A172 (cell line): Measurements from ENCODE around the gene NXPH2. TPM values are rescaled to one million over a fixed set of nuclear protein-coding genes. Genes with fewer than 3 reads are reported as not detected.
A peak's percentile ranks its signal among the peaks of the same experiment; 100 is the strongest.

Source experiments
- DNase-seq: peaks from one replicate; pipeline ENCODE4 v3.0.0-alpha.2; 2015; ENCODE audit warnings: low spot score
- total RNA-seq: library from RNA; depleted of rRNA; stranded (reverse); fragments of >200 nt; shearing (Covaris generic); gene quantifications from 2 replicates; pipeline ENCODE4 v1.2.3, GENCODE V29; 2014; rRNA removed

Gene NXPH2
- total RNA-seq: 34.5 and 42.2 TPM in 2 replicates

DNA sequence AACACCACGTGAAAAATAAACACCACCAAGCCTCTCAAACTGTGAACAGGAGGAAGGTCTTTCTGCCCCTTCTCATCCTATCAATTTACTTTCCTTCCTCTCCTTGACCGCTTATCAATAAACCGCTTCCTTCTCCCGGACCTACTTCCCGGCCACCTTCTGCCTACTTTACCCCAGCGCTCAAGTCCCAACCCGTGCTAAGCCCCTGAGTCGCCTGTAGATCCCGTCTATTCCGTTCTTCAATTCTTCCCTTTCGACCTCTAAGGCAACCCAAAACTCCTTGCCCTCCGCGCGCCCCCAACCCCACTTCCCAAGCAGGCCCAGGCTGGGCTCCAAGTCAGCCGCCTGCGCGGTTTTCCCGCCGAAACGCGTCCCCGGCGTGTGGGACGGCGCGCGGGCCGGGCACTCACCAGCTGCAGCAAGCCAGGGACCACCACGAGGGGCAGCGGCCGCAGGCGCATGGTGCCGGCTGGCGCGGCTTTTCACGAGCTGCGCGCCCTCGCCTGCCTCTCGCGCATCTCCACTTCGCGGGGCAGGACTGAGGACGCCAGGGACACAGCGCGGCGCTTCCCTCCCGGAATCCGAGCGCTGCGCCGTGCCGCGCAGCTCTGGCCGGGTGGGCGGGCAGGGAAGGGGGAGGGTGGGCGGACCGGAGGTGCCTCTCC lies at the start of gene NXPH2:
Gene NXPH2 (minus strand): TSS at position 610 of the 665 bp plus-strand sequence. CDS start 149 bp downstream, at position 461.
- DNase-seq: peak; percentile 29

DNA sequence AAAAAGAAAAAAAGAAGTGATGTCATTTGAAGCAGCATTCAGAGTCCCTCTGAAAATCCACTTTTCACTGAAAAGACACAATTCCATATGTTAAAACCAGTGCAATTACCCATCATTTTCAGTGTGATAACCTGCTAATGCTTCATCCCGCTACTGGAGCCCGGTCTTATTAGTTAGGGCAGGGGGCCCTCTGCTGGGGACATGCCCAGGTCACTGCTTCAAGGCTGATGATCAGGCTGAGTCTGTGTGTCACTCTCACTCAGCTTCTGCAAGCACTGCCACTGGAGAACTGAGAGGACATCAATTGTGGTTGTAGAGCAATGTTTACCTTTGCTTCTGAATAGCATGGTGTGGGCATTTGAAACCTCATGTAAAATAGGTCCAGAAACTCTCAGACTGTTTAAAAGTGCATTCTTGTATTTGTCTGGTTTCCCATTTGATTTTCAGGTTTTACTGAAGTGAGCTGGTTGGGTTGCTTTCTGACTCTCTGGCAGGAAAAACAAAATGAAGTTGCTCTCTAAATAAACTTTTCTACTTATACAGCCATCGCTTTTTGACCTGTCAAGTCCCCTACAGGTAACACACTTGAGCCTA lies 49.2 kb upstream of the NXPH2 start:
- peak; percentile 46 for DNase-seq

DNA sequence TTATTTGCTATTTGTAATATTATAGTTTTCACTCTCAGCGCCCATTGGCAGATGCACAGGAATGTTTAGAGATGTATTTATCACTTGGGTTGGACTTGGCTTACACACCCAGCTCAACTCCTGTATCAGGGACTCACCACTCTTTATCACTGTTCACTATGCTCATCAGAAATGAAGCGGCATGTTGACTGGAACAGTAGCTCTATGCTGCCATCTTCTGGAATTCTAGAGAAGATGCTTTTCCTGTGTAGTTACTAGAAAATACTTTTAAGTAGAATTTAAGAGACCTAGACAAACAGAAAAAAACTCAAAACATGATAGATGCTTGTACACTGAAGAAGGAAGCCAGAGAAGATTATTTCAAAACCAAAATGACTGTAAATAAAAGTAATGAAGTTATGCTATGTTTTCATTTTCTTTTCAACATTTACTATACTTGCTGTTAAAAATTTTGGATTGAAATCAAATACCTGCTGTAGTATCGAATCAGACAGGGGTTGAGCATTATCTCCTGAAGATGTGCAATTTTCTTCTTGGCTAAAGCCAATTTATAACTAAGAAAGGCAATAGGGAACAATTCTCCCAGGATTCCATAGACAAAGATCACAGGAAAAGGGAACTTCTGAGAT lies 47.4 kb upstream of the NXPH2 start:
- peak; percentile 84 for DNase-seq

DNA sequence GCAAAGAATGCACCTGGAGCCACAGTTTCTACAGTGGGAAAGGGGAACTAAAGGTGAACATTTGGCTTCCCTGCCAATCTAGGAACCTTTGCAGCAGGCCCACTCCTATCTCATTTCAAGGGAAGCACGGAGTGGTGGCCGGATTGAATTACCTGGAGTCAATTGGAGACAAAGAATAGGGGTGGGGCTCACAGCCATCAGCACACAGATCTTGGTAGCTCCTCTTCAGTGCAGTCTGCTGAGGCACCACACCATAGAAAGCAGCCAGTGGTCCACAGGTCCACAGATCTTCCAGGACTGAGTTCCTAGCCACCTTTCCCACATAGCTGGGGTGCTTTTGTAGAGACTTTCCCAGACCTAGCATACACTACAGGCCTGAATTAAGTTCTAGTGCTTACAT lies 43.5 kb upstream of the NXPH2 start:
- DNase-seq: no peak

DNA sequence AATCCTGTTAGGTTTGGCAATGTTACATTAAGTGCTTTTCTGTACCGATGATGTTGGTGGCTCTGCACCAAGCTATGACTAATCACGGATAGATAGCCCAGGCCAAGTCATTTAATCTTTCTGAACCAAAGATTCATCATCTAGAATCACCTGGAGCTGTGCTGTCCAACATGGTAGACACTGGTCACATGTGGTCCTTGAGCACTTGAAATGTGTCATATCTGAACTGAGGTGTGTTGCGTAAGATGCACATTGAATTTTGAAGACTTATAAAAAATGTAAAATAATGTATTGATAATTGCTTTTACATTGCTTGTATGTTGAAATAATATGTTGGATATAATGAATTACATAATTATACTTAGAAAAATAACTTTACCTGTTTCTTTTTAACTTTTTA lies 39.8 kb upstream of the NXPH2 start:
- DNase-seq: no peak

DNA sequence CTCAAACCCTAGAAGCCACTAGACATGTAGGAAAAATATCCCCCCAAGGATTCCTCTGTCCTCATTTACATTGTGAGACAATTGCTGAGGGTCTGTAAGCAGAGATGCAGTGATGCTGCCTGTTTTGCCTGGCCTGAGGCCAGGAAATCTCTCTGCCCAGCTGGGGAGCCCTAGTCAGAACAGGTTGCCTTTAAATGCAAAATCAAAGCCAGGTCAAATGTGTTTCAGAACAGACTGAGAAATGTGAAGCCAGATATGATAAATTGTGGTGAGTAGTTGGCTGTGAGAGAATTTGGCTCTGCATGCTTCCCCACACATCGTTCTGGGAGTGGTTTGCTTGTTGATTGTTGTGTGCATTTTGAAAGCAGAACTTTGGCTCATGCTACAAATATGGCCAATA lies 38.4 kb upstream of the NXPH2 start:
- DNase-seq: no peak

DNA sequence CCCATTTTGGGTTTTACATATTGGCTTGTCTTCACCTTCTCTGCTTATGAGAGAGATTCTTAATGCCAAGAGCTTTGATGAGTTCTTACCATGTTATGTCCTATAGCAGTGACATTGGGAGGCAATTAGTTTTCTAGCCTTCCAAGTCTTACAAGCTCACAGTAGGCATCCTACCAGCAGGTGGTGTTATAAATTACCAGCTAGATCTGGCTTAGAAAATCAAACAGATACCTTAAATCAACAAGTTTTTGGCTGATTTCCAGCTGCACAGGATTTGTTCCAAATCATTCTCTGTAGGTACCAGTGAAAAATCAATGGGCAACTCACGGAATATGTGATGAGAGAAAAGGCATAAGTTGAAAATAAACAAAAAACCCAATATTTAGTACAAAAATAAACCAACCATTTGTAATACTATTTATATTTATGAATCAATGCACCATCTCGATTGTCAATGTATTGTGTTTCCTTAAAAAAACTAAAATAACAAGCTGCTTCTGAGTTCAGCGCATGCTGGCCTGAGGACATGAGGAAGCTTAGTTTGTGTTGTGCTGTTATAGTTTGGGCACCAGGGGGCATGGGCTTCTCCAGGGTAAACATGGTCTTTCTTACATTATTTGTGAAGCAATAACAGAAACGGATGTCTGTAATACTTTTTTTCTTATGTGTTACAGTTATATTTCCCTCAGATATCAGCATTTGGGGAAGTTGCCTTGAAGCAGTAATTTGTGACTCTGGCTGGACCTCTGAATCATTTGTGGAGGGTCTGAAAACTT lies 34.1 kb upstream of the NXPH2 start:
- DNase-seq: no peak

DNA sequence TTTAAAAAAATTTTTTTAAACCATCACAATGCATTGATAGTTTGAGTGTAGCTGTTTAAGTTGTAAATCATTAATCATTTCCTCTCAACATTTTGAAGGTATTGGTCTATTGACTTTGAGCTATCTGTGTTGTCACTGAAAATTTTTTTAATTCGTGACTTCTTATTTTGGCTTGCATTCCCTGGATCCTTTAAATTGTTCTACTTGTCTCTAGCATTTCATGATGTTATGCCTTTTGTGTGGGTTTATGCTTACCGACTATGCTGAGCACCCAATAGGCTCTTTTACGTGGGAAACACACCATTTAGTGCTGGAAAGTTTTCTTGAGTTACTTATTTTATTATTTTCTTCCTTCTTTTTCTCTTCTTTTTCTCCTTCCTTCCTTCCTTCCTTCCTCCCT lies 31.2 kb upstream of the NXPH2 start:
- DNase-seq: no peak

DNA sequence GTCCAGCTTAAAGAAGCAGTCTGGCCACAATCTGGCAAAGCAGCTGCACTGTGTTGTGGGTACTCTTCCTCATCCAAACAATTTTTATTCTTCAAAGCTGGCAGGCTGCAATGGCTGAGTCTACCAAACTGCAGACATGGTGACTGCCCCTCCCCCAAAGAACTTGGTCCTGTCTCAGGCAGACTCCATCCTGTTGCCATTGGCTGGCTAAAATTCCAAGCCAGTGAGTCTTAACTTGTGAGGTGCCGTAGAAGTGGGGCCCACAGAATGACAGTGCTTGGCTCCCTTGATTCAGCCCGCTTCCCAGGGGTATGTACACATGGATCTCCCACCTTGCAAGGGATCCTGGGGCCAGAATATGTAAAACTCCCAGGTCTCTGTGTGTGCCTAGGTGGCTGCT lies 14.5 kb upstream of the NXPH2 start:
- peak; percentile 16 for DNase-seq

DNA sequence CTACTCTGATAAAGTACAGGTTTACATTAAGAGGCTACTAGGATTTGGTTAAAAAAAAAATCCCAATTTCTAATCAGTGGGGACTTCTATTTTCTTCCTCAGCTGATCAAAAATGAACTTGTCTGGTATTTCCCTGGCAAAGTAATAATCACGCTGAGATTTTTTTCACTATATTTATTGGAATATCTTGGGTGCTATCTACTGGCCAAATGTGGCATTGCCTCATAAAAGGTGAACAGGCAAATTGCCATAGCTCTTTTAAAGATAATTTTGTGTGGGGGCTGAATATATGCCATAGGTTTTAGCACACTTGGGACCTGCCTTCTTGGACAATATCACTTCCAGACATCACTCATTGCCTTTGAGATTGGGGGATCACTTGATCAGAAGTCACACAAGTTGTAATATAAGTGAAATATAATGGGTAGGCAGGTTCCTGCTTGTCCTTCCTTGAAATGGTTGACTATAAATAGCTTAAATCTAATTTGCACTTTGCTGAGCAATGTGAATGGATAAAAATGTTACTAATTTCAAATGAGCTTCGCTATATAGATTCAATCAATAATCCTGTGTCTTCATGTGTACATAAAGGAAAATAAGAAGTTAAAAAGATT lies 7.0 kb upstream of the NXPH2 start:
- peak; percentile 33 for DNase-seq

DNA sequence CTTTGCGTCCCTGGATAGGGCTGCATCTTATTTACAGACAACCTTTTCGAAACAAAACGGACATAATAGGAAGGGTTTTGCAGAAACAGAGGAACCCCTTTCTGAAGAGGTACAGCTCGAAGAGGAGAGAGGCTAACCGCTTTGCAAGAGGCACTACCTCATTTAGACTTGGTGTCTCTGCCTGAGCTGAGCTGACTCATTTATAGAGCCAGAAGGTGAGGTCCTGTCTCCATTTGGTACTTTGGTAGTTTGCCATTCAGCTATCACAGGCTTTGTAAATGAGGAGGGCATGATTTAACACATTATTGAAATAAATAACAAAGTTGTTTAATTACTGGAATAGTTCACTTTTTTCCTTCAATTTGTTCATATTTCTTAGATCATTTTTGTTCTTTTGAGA lies 2.2 kb upstream of the NXPH2 start:
- no peak for DNase-seq

DNA sequence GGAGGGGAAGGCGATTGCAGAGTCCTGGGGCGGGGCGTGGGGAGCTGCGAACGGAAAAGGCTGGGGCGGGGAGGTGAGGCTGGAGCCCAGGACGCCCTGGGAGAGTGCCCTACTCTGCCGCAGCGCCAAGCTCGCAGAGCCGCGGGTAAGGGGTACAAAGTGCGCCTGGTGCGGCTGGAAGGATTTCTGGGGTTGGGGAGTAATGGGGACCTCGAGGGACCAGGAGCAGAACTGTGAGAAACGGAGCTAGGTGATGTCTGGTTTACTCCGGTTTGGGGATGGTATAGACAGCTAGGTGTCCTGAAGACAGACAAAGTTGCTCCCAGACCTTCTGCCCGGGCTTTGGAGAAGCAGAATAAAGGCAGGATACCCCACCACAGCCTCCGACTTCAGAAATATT lies 718 bp upstream of the NXPH2 start:
- DNase-seq: no peak

DNA sequence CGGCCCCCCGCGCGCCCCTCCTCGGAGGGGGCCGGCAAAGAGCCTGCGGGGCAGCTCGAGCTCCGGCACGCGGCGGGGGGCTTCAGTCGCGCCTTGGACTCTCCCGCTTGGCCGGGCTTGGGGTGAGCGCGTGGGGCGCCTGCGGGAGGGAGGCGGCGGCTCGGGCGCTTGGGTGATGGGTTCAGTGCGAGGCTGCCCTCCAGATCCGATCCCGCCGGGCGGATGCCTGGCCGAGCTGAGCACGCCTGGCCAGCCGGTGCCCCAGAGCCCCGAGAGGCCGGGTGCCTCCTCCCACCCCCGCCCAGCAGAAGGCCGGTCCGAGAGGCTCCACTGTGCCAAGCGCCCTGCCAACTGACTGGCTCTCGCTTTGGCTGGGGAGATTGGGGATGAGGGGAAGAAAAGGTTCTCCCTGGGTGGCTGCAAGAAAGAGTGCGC lies 273 bp upstream of the NXPH2 start:
- peak; percentile 31 for DNase-seq

DNA sequence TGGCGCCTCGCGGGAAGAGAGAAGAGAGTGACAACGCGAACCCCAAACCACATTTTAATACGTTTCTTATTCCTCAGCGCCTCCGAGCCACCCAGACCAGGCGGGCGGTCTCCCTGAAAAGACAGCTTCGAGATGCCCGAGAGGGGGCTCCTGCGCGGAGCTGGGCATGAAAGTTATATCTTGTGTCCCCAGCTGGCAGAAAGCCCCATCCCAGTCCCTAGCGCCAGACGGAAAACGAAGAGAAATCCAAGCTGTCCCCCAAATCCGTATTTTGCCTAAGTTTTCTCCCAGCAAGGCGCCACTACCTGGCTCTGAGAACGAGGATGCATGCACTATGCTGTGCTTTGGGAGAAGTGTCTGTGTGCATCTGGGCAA lies 797 bp downstream of the NXPH2 start:
- peak; percentile 40 for DNase-seq

DNA sequence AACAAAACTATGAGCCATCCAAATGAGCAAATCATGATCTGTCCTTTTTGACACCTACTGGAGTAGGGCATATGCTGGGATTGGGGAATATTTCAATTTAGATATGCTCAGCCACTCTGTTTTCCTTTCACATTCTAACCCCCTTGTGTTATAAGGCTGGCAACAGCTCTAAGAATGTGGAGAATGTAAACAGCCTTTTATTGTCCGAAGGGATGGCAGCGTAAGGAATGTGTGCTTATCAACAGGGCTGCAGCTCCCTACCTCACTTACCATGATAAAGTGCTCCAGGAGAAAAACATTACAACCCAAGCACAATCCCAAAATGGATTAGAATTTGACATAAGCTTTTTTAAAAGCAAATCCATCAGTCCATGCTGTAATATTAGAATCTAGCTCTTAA lies 2.2 kb downstream of the NXPH2 start:
- DNase-seq: peak; percentile 89

DNA sequence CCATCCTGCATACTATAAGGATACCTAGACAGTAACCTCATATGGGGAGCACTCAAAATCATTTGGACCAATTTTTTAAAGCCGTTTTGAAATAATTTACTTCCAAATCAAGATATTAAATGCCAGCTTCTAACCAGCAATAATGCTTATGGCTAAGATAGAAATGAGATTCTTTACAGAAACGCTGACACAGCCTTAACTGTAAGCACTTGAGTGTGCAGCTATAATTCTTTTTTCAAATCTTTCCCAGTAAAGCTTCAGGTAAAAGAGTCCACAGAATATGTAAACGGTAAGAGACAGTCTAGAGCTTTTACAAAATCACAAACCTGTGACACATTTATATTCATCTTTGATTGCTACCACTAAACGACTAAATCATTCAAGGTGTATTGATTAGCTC lies 4.5 kb downstream of the NXPH2 start:
- no peak for DNase-seq

DNA sequence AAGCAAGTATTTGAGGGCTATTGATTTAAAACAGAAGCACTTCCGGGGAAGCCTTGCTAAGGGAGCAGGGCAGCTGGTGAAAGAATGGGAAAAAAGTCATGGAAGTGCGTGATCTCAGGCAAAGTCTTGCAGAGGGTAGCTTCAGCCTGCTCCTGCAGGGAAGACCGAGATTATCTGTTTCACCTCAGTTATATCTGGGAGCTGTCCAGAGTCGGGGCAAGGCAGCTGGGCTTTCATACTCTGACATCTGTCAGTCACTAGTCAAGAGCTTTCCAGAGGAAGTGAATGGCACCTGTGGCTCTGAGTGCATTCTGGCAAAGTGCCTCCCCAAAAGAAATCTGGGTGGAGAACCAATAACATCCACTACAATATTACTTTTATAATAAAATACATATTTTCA lies 8.7 kb downstream of the NXPH2 start:
- no peak for DNase-seq

DNA sequence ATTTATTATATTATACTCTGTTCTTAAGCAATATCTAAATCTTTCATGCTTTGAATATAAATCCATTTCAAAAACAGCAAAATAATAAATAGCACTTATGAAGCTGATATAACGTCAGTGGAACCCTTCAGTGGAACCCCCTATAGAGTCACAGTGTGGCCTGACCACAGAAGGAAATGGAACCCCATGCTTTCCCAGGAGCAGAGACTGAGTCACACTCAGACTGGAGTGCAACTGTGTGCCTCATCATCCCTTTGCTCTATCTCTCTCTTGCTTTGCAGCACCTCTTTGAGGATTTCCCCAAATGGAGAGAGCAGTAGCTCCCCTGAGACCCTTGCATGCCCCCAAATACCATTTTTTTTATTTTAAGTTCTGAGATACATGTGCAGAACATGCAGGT lies 13.1 kb downstream of the NXPH2 start:
- DNase-seq: peak; percentile 38

DNA sequence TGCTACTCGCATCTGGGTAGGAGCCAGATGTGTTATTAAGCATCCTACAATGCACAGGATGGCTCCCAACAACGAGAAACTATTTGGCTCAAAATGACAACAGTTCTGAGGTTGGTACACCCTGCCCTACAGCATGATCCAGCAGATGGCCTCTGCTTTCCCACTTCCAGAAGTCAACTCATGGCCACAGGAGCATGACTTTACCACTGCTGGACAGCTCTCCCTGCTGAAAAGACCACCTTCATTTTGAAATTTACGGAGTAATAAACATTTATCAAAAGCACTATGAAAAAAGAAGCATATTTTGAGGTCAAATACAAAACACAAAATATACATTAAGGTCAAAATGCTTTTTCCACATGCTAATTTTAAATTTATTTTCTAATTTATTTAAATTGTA lies 13.7 kb downstream of the NXPH2 start:
- DNase-seq: no peak

DNA sequence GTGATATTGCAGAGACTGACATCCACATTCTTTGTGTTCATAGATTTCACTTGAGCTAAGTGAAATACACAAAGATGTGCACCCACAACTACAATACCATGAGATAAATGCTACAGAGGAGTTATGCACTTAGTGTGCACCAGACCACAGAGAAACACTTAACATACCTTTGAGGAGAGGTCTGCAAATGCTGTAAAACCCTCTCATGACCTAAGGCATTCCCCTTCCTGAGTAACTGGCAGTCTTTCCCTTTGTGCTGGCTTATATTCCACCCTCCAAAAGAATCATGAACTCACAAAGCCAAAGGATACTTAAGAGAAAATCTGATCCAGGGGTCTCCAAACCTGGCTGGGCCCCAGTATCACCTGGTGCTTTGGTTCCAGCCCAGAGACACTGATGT lies 16.2 kb downstream of the NXPH2 start:
- DNase-seq: no peak

DNA sequence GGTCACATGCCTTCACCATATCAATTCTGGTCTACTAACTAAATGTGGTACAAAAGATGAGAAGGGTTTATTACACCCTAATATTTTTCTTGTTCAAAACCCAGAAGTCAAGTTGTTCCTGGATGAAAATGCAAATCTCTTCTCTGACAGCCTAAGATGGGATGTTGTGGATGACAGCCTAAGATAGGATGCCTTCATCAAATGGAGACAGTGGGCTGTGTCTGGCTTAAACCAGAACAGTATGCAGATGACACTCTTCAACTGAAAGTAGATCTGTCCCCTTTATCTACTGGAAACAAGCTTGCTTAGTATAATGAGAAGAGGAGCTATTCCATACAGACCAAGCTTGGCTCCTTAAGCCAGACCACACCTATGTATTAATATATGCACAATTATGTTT lies 17.7 kb downstream of the NXPH2 start:
- no peak for DNase-seq

DNA sequence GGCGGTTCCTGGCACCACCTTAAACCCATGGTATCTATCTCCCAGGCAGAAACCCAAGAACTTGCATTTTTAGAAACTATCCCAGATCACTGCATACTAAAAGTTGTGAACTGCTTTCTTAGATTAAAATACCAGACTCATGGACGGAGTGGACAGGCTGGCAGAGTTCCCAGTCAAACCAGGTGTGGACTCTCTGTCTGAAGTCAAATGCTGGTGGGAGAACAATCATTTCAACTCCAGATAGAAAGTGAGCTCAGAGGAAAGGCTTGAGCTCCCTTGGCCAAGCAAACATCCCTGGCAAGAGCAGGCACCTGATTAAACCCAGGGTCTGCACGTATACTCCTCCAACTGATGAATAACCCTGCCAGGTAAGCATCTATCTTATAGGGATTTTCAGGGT lies 19.5 kb downstream of the NXPH2 start:
- no peak for DNase-seq
